ENCODE results near the gene MPRIP.
"Not testable (repeated sequence)": the region's sequence is repeated elsewhere in the genome, so short reads cannot be mapped to it uniquely, and the experiment has no call there.

Gene MPRIP

GRCh38 chr17:17191346-17191792 lies 149.1 kb downstream of the MPRIP start:
- peak; percentile 42 for DNase-seq (ENCODE audit: extremely low read depth, low read depth)
- TF ChIP-seq CTCF (IDR thresholded peaks at IDR 0.05; ENCODE audit: low read depth, low read length, missing control alignments) = no peak
- no peak overlapping the region for H3K4me3 ChIP-seq (replicated peaks; ENCODE audit: low read depth, low read length)

GRCh38 chr17:17191961-17192381 lies 149.7 kb downstream of the MPRIP start:
- no peak overlapping the region for H3K4me3 ChIP-seq (replicated peaks; ENCODE audit: low read depth, low read length)
- no peak for DNase-seq (ENCODE audit: extremely low read depth, low read depth)
- no peak for TF ChIP-seq CTCF (IDR thresholded peaks at IDR 0.05; ENCODE audit: low read depth, low read length, missing control alignments)

GRCh38 chr17:17195466-17195865 lies 153.2 kb downstream of the MPRIP start:
- not testable (repeated sequence) for DNase-seq (ENCODE audit: extremely low read depth, low read depth); H3K4me3 ChIP-seq (replicated peaks; ENCODE audit: low read depth, low read length)

GRCh38 chr17:17196776-17197175 lies 154.5 kb downstream of the MPRIP start:
- no peak for TF ChIP-seq CTCF (IDR thresholded peaks at IDR 0.05; ENCODE audit: low read depth, low read length, missing control alignments)
- H3K4me3 ChIP-seq (replicated peaks; ENCODE audit: low read depth, low read length) = no peak overlapping the region
- DNase-seq (ENCODE audit: extremely low read depth, low read depth) = no peak

GRCh38 chr17:17198281-17198680 lies 156.0 kb downstream of the MPRIP start:
- DNase-seq (ENCODE audit: extremely low read depth, low read depth) = no peak
- no peak overlapping the region for H3K4me3 ChIP-seq (replicated peaks; ENCODE audit: low read depth, low read length)
- TF ChIP-seq CTCF (IDR thresholded peaks at IDR 0.05; ENCODE audit: low read depth, low read length, missing control alignments) = no peak

GRCh38 chr17:17200311-17200710 lies 158.1 kb downstream of the MPRIP start:
- no peak overlapping the region for H3K4me3 ChIP-seq (replicated peaks; ENCODE audit: low read depth, low read length)
- no peak for TF ChIP-seq CTCF (IDR thresholded peaks at IDR 0.05; ENCODE audit: low read depth, low read length, missing control alignments)
- DNase-seq (ENCODE audit: extremely low read depth, low read depth) = no peak

- TF ChIP-seq CTCF (IDR thresholded peaks at IDR 0.05; ENCODE audit: low read depth, low read length, missing control alignments) = no peak
- H3K4me3 ChIP-seq (replicated peaks; ENCODE audit: low read depth, low read length) = no peak overlapping the region
- no peak for DNase-seq (ENCODE audit: extremely low read depth, low read depth)
Observed at GRCh38 chr17:17200831-17201230, 158.6 kb downstream of the MPRIP start.

All from HFF-Myc (cell line).